NCI-H2171 treated with DMSO at 0.1 percent for 48 hours (cell line): ENCODE measurements around the gene NT5DC2.

Experiments used
- DNase-seq: peaks from one replicate; lab custom pipeline; 2025; lab: John Stamatoyannopoulos, UW

Gene NT5DC2

GRCh38 chr3:52487788-52488691, 45.6 kb downstream of the NT5DC2 start:
- no peak for DNase-seq

GRCh38 chr3:52487050-52487787, 46.4 kb downstream of the NT5DC2 start:
- DNase-seq = no peak

GRCh38 chr3:52484680-52485461, 48.8 kb downstream of the NT5DC2 start:
- no peak for DNase-seq

- no peak for DNase-seq
Measured at GRCh38 chr3:52483577-52484381, 49.9 kb downstream of the NT5DC2 start.

- no peak for DNase-seq
Measured at GRCh38 chr3:52483081-52483480, 50.6 kb downstream of the NT5DC2 start.

GRCh38 chr3:52481819-52482521, 51.7 kb downstream of the NT5DC2 start:
- DNase-seq = no peak

GRCh38 chr3:52480768-52481715, 52.6 kb downstream of the NT5DC2 start:
- peak; percentile 89 for DNase-seq

- DNase-seq = no peak
Measured at GRCh38 chr3:52479877-52480575, 53.6 kb downstream of the NT5DC2 start.

- DNase-seq = no peak
Measured at GRCh38 chr3:52479037-52479876, 54.4 kb downstream of the NT5DC2 start.

- DNase-seq = no peak
Measured at GRCh38 chr3:52477796-52478095, 55.9 kb downstream of the NT5DC2 start.

GRCh38 chr3:52477076-52477795, 56.4 kb downstream of the NT5DC2 start:
- DNase-seq = no peak
